HL-60 (cell line): ENCODE measurements around the gene SEC24A.

Source experiments
- DNase-seq, 2 experiments: peaks; one replicate each; pipeline ENCODE4 v3.0.0-alpha.2; 2010 to 2020; ENCODE audit warnings: low read depth in 1 of 2, low spot score in 1 of 2
- H3K27ac ChIP-seq: fragments of 250-450 bp; sonication (Bioruptor Pico); replicated peaks from 2 replicates; pipeline ENCODE4 v1.5.1; 2020; ENCODE audit warnings: mild to moderate bottlenecking, moderate library complexity
- H3K27me3 ChIP-seq: fragments of 250-450 bp; sonication (Bioruptor Pico); 2 replicates; pipeline ENCODE4 v1.5.1; 2021; ENCODE audit warnings: mild to moderate bottlenecking, moderate library complexity; ENCODE audit not compliant: insufficient read depth, poor library complexity, severe bottlenecking
- H3K4me3 ChIP-seq: replicated peaks from 2 replicates; pipeline ENCODE4 v1.5.1; 2011; ENCODE audit warnings: mild to moderate bottlenecking, control low read depth, low read length; ENCODE audit not compliant: insufficient read depth
- CTCF ChIP-seq: IDR thresholded peaks from one replicate; pipeline ENCODE4 v1.5.1; 2011; ENCODE audit warnings: low read length, control low read depth, inconsistent platforms; ENCODE audit not compliant: insufficient read depth
- GABPA ChIP-seq: IDR thresholded peaks from 2 replicates; pipeline ENCODE4 v1.6.1; 2012; ENCODE audit warnings: low read depth
- POLR2AphosphoS5 ChIP-seq: IDR thresholded peaks from 2 replicates; pipeline ENCODE4 v1.6.1; 2012; ENCODE audit warnings: low read depth
- REST ChIP-seq: IDR thresholded peaks from 2 replicates; pipeline ENCODE4 v1.6.1; 2012; ENCODE audit warnings: low read depth; ENCODE audit not compliant: insufficient replicate concordance
- SPI1 ChIP-seq: IDR thresholded peaks from 2 replicates; pipeline ENCODE4 v1.6.1; 2012; ENCODE audit warnings: low read depth, mild to moderate bottlenecking, borderline replicate concordance

SEC24A gene

GRCh38 chr5:134614450-134615085 lies 34.0 kb upstream of the SEC24A start:
- Histone ChIP-seq H3K4me3 (no peak overlapping the region), H3K27ac (no peak overlapping the region), H3K27me3 (no peaks in the 10 kb centered on the region)
- TF ChIP-seq REST, result no peak
- TF ChIP-seq SPI1, result no peak
- TF ChIP-seq CTCF, result no peak
- TF ChIP-seq POLR2AphosphoS5, result no peak
- no peak for TF ChIP-seq GABPA
- no peak for DNase-seq

DNA sequence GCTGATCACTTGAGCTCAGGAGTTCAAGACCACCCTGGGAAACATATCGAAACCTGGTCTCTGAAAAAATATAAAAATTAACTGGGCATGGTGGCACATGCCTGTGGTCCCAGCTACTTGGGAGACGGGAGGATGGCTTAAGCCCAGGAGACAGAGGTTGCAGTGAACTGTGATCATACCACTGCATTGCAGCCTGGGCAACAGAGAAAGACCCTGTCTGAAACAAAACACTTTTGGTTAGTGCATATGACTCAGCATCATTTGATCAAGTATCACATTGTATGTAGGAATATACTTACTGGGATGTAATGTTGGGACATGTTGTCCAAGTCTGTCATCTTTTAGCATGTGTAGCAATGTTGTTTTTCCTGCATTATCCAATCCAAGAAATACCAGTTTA lies 28.0 kb upstream of the SEC24A start:
- DNase-seq, result no peak
- no peak overlapping the region for H3K27ac ChIP-seq
- no peak overlapping the region for H3K4me3 ChIP-seq
- no peak for TF ChIP-seq POLR2AphosphoS5
- TF ChIP-seq GABPA, result no peak
- TF ChIP-seq REST, result no peak
- no peaks in the 10 kb centered on the region for H3K27me3 ChIP-seq

DNA sequence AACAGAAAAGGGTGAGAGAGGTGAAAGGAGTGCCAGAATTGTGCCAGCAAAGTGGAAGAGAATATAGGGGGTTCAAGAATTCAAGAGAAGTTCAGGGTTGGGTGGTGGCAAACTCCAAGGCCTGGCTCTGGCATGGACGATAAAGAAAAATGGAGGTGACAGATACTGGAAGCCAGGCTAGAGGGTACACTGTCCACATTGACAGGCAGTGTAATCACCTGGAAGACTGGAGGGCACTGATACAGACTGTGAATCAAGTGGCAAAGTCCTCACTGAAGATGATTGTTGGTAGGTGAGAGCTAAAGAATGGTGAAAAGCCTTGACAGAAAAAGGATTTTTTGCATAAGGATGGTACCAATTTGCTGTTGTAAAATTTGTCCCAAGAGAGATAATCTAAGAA lies 23.0 kb upstream of the SEC24A start:
- DNase-seq, result no peak
- no peak overlapping the region for H3K4me3 ChIP-seq
- TF ChIP-seq POLR2AphosphoS5 (no peak), CTCF (no peak), SPI1 (no peak), GABPA (no peak), REST (no peak)
- H3K27me3 ChIP-seq, result no peaks in the 10 kb centered on the region
- H3K27ac ChIP-seq, result no peak overlapping the region
